22Rv1 (cell line): Measurements from ENCODE around the gene AATF.

ENCODE experiments used
- ZFX ChIP-seq: fragments of 450-650 bp; IDR thresholded peaks from 2 replicates; pipeline ENCODE4 v1.6.1; 2017; ENCODE audit warnings: antibody characterized with exemption, borderline replicate concordance
- TF ChIP-seq, protein P1 (sequence below): fragments of 450-650 bp; IDR thresholded peaks from 2 replicates; pipeline ENCODE4 v1.5.1; 2017; ENCODE audit warnings: mild to moderate bottlenecking

DNA sequence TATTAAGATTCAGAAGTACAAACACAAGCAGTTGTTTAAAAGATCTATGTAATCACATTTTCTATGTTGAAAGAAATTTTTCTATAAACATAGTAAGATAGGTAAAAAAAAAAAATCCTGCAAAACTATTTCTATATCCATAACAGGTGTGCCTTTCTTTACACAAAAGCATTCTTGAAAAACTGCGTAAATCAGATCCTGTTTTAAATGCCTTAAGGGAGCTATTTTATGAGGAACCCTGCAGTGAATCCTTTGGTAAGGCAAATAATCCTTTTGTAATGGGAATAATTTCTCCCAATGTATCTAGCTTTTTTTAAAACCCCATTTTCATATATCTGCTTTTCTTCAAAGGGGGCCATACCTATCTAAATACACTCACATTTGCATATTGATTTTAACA is 157.3 kb downstream of the AATF start:
- TF ChIP-seq, protein P1, sequence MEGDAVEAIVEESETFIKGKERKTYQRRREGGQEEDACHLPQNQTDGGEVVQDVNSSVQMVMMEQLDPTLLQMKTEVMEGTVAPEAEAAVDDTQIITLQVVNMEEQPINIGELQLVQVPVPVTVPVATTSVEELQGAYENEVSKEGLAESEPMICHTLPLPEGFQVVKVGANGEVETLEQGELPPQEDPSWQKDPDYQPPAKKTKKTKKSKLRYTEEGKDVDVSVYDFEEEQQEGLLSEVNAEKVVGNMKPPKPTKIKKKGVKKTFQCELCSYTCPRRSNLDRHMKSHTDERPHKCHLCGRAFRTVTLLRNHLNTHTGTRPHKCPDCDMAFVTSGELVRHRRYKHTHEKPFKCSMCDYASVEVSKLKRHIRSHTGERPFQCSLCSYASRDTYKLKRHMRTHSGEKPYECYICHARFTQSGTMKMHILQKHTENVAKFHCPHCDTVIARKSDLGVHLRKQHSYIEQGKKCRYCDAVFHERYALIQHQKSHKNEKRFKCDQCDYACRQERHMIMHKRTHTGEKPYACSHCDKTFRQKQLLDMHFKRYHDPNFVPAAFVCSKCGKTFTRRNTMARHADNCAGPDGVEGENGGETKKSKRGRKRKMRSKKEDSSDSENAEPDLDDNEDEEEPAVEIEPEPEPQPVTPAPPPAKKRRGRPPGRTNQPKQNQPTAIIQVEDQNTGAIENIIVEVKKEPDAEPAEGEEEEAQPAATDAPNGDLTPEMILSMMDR: no peak
- TF ChIP-seq ZFX: no peak
